DOHH2 (cell line): ENCODE data around the gene SBK3.

ENCODE experiments used
- EZH2phosphoT487 ChIP-seq: fragments of 200-600 bp; sonication (generic); IDR thresholded peaks from 2 replicates; pipeline ENCODE4 v1.6.1; 2017; ENCODE audit warnings: borderline replicate concordance, mild to moderate bottlenecking, antibody characterized with exemption, low read length, moderate library complexity, mixed read lengths
- TF ChIP-seq, protein P1 (sequence below): fragments of 200-600 bp; sonication (generic); IDR thresholded peaks from one replicate; pipeline ENCODE4 v1.5.1; 2014; ENCODE audit warnings: antibody characterized with exemption, mild to moderate bottlenecking, low read depth, low read length; ENCODE audit not compliant: poor library complexity, severe bottlenecking

- TF ChIP-seq, protein P1, sequence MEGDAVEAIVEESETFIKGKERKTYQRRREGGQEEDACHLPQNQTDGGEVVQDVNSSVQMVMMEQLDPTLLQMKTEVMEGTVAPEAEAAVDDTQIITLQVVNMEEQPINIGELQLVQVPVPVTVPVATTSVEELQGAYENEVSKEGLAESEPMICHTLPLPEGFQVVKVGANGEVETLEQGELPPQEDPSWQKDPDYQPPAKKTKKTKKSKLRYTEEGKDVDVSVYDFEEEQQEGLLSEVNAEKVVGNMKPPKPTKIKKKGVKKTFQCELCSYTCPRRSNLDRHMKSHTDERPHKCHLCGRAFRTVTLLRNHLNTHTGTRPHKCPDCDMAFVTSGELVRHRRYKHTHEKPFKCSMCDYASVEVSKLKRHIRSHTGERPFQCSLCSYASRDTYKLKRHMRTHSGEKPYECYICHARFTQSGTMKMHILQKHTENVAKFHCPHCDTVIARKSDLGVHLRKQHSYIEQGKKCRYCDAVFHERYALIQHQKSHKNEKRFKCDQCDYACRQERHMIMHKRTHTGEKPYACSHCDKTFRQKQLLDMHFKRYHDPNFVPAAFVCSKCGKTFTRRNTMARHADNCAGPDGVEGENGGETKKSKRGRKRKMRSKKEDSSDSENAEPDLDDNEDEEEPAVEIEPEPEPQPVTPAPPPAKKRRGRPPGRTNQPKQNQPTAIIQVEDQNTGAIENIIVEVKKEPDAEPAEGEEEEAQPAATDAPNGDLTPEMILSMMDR, result no peak
- TF ChIP-seq EZH2phosphoT487, result no peak
Measured at GRCh38 chr19:55535965-55536350, 9.4 kb downstream of the SBK3 start.
